Measurements from ENCODE around the gene BCKDHA. TPM values are rescaled to one million over a fixed set of nuclear protein-coding genes. Genes with fewer than 3 reads are reported as not detected.
A peak's percentile ranks its signal among the peaks of the same experiment; 100 is the strongest.

Gene BCKDHA
- total and polyA plus RNA-seq, 9 of the 15 experiments (the other 6 are each of a cell fraction or from before 2014, with no cell fraction given): 4.5 to 52.5 (median 14.1) TPM

GRCh38 chr19:41353466-41354342, 43.9 kb upstream of the BCKDHA start, which contains the start of gene TGFB1 (continued):
- no peak for TF ChIP-seq BCOR (IDR thresholded peaks at IDR 0.05)
- TF ChIP-seq BDP1 (IDR thresholded peaks at IDR 0.05; ENCODE audit: insufficient read depth, insufficient read length): no peak
- TF ChIP-seq MYBL2 (IDR thresholded peaks at IDR 0.05; ENCODE audit: low read depth): no peak
- TF ChIP-seq MYBL2 (CRISPR knock-in tag; IDR thresholded peaks at IDR 0.05; ENCODE audit: borderline replicate concordance): no peak
- TF ChIP-seq, protein P1, sequence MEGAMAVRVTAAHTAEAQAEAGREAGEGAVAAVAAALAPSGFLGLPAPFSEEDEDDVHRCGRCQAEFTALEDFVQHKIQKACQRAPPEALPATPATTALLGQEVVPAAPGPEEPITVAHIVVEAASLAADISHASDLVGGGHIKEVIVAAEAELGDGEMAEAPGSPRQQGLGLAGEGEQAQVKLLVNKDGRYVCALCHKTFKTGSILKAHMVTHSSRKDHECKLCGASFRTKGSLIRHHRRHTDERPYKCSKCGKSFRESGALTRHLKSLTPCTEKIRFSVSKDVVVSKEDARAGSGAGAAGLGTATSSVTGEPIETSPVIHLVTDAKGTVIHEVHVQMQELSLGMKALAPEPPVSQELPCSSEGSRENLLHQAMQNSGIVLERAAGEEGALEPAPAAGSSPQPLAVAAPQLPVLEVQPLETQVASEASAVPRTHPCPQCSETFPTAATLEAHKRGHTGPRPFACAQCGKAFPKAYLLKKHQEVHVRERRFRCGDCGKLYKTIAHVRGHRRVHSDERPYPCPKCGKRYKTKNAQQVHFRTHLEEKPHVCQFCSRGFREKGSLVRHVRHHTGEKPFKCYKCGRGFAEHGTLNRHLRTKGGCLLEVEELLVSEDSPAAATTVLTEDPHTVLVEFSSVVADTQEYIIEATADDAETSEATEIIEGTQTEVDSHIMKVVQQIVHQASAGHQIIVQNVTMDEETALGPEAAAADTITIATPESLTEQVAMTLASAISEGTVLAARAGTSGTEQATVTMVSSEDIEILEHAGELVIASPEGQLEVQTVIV (CRISPR knock-in tag; IDR thresholded peaks at IDR 0.05; ENCODE audit: borderline replicate concordance): no peak
- no peak; the same call in 1 of the 2 replicates for TF ChIP-seq ATF7 (IDR thresholded peaks at IDR 0.05)
- no peak for TF ChIP-seq FOXJ3 (CRISPR knock-in tag; IDR thresholded peaks at IDR 0.05)
- TF ChIP-seq MCM3 (IDR thresholded peaks at IDR 0.05): no peak
- TF ChIP-seq SMARCE1 (IDR thresholded peaks at IDR 0.05): no peak; the same call in 1 of the 2 replicates
- TF ChIP-seq ZNF239 (CRISPR knock-in tag; IDR thresholded peaks at IDR 0.05): no peak
- TF ChIP-seq, protein P2, sequence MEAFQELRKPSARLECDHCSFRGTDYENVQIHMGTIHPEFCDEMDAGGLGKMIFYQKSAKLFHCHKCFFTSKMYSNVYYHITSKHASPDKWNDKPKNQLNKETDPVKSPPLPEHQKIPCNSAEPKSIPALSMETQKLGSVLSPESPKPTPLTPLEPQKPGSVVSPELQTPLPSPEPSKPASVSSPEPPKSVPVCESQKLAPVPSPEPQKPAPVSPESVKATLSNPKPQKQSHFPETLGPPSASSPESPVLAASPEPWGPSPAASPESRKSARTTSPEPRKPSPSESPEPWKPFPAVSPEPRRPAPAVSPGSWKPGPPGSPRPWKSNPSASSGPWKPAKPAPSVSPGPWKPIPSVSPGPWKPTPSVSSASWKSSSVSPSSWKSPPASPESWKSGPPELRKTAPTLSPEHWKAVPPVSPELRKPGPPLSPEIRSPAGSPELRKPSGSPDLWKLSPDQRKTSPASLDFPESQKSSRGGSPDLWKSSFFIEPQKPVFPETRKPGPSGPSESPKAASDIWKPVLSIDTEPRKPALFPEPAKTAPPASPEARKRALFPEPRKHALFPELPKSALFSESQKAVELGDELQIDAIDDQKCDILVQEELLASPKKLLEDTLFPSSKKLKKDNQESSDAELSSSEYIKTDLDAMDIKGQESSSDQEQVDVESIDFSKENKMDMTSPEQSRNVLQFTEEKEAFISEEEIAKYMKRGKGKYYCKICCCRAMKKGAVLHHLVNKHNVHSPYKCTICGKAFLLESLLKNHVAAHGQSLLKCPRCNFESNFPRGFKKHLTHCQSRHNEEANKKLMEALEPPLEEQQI (IDR thresholded peaks at IDR 0.05): no peak
- TF ChIP-seq RNF2 (IDR thresholded peaks at IDR 0.05): peak; percentile 42; the same call in 1 of the 2 replicates
- TF ChIP-seq, protein P3, sequence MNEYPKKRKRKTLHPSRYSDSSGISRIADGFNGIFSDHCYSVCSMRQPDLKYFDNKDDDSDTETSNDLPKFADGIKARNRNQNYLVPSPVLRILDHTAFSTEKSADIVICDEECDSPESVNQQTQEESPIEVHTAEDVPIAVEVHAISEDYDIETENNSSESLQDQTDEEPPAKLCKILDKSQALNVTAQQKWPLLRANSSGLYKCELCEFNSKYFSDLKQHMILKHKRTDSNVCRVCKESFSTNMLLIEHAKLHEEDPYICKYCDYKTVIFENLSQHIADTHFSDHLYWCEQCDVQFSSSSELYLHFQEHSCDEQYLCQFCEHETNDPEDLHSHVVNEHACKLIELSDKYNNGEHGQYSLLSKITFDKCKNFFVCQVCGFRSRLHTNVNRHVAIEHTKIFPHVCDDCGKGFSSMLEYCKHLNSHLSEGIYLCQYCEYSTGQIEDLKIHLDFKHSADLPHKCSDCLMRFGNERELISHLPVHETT (CRISPR knock-in tag; conservative IDR thresholded peaks at IDR 0.05 in 1 of 2, IDR thresholded peaks at IDR 0.05 in 1 of 2): peak in 1 of 2 experiments; percentile 93; a peak in 2 of 4 replicates
- TF ChIP-seq NCOA2 (IDR thresholded peaks at IDR 0.05; ENCODE audit: partially characterized antibody in 2 of 2): no peak
- TF ChIP-seq CTCFL (IDR thresholded peaks at IDR 0.05; ENCODE audit: borderline replicate concordance, insufficient read depth, low read depth, low read length, poor library complexity, severe bottlenecking): peak; percentile 81
- no peak for TF ChIP-seq ZNF449 (CRISPR knock-in tag; IDR thresholded peaks at IDR 0.05)
- TF ChIP-seq CC2D1A (IDR thresholded peaks at IDR 0.05): no peak

All from K562 (cell line).